Pons (tissue), 1 donor: ENCODE measurements around the gene PLXNA2.

ENCODE experiments used
- DNase-seq: peaks from one replicate; pipeline ENCODE4 v3.0.0-alpha.2; 2016; ENCODE audit warnings: low spot score

PLXNA2 gene

DNA sequence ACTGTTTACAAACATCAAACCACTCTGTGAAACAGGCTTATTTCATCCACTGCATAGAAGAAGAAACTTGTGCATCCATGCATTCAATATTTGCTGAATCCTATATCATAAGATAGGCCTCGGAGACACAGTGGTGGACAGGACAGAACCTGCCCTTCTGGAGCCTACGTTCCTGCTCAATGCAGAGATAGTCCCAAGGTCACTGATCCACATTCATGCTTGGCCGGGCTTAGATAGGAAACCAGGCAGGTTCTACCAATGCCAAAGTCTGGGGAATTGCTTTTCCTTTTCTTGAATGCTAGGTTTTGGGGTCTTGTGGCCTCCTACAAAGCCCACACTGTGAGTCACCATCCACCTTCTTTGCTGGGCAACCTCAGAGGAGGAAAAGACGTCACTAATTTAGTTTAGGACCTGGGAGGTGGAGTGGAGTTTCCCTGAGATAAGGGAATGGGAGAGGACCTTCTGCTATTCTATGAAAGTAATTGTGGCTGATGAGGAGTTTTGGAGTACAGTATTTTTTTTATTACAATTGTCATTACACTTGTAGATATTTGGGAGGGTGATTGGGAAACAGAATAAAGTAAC is 233.6 kb downstream of the PLXNA2 start:
- DNase-seq, result no peak

DNA sequence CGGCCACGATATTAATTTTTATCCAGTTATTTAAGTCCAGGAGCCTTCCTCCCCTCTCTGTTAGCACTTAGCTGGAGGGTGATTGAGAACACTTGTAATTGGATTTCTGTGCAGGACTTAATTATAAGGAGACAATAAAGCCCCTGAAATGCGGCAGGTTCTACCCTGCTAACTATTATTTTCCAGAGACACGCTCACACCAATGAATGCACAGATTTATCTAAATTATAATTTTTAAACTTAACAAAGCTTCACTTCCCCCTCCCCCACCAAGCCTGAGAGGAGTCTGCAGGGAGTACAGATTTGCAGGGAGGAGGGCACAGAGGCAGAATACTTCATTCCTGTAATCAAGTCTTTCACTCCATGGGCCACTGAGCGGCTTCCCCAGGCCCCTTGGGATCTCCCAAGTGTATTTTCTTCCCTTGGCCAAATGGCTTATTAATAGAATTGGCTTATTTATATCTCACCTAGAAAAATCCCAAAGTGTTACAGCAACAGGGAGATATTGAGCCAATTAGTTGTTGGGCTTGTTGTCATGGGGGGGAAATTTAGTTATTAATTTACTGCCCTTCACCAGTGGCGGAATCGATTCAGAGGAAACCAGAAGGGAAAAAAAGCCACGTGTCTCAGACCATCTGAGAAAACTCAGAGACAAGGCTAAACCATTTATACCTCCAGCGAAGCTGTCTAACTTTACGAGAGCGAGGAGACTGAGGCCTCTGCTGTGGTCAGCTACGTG is 234.3 kb downstream of the PLXNA2 start:
- DNase-seq, result no peak

DNA sequence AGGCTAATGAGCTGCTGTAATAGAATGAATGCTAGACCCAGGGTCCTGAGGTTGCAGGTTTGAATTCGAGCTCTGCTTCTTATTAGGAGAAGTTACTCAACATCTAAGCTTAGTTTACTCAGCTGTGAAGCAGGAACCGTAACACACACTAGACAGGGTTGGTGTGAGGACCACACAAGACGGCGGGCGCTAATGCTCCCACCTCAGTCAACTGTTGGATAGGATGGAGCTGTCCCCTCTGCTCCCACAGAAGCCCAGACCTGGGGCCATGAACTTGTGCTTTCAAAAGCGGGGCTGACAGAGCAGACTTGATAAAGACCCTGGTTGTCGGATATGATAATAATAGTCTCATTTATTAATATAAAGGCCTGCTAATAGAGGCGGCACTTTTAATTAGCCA is 234.9 kb downstream of the PLXNA2 start:
- DNase-seq, result no peak

DNA sequence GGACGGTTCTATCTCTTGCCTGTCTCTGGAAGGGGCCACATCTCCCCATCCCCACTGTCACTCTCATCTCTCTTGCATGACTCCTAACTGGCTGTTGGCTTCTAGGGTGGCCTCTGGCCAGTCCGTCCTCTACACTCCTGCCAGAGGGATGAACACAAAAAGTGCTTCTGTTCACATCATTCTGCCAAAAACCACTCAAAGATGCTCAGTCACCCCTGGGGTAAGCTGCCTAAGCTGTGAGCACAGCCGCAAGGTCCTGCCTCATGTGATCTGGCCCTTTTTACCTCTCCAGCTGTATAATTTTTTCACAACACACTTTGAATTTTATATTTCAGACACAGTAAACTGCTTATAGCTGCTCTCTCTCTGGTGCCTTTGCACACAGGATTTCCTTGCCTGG is 235.7 kb downstream of the PLXNA2 start:
- DNase-seq, result no peak

DNA sequence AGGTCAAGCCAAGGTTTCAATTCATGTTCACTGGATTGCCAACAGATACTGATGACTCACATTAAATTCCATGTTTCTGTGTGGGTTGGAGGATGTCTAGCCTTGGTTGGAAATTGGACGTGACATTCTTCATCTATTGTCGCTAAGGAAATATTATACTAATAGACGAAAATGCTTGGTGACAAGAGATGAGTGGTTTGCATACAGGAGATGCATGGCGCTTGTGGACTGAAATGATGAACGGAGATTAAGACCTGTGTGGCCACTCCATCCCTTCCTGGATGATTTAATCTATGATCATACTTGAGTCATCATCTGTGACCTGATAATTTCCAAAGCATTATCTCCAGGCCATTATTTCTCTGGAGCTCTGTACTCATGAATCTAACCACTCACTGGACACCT is 236.2 kb downstream of the PLXNA2 start:
- DNase-seq, result no peak

DNA sequence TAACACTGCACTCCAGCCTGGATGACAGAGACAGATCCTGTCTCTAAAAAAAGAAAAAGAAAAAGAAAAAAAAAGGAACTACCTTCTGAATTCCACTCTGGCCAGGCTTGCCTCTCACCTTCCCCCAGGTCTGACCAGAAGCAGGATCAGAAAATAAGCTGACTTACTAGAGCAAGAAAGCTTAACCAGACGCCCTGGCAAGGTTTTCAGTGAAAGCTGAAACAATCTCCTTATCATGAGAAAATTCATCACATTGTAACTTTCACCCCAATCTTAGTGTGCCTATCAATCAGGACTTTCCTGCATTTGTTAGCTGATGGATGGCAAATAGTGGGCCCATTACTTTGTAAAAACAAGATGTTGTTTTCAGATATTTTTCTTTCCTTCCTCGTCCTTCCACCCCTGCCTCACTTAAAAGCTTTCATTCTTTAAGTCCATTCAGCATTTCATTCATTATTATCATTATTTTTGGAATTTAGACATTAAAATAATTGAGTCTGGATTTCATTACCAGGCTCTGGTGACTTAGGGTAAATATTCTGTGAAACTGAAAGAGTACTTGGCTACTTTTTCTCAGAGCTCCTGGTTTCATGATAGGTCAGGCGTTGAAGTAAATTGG is 236.8 kb downstream of the PLXNA2 start:
- no peak for DNase-seq

DNA sequence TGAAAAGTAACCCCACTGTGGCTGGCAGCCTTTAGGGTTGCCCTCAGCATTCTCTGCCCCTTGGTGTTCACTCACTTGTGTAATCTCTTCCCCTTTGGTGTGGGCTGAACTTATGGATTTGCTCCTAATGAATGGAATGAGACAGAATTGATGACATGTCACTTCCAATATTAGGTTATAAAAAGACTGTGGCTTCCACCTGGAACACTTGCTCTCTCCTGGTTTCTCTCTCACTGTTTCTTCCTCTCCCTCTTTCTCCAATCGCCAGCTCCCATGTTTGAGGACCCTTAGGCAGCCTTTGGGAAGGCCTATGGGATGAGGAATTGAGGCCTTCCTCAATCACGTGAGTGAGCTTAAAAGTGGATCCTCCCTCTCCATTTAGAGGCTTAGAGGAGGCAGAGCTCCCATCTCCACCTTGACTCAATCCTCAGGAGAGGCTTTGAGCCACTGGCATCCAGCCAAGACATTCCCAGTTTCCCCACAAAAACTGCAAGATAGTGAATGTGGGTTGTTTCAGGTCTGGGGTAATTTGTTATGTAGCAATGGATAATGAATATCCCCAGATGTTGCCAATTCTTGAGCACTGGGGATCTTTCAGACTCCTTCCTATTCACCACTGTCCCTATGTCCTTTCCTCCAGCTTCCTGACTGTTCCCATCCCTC is 237.8 kb downstream of the PLXNA2 start:
- DNase-seq, result no peak

DNA sequence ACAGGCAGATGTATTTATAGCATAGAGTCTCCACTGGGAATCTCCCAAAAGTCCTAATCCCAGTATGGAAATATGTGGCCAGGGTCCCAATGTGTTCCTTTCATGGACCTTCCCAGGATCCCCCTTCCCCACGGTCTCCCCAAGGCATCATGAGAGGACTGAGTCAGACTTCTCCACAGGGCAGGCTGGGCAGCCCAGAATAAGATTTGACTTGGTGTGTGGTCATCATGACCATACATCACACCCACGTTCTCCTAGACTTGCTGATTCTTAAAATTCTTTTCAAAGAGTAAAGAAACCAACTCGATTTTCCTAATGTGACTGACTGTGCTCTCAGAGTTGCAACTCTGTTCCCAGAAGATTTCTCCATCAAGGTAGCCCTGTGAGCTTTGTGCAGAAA is 239.3 kb downstream of the PLXNA2 start:
- no peak for DNase-seq

DNA sequence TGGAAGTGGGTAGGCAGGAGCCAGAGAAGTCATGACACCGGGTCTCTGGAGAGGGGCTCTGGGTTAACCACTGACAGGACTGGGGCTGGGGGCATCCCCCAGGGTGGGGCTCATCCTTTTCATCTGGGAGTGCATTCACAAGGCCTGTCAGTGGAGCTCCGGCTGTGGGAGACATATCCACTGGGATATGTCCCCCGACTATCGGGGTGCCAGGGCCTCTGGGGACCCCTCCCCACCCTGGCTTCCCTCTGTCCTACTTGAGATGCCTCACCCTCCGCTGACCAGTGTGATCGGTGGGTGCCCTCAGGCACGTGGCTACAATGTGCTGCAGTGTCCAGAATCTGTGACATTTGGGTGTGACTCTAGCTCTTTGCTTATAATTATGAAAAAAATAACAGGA is 240.9 kb downstream of the PLXNA2 start:
- DNase-seq, result no peak

DNA sequence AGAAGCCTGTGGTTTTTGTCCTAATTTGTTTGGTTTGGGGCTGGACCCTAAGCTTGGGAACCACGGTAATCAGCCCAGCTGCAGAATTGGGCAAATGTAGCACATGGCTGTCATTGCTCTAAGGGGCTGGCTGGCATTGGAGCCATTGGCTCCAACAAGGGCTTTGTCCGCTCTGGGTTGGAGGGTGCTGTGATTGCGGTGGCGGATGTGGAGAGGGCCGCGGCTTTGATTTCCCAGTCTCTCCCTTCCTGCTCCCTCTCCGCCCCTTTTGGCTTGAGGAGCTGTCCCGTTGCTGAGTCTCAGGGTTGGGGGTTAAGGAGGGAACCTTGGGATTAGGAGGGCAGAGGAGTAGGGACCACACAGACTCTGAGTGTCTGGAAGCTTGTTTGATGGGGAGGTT is 241.5 kb downstream of the PLXNA2 start:
- no peak for DNase-seq

DNA sequence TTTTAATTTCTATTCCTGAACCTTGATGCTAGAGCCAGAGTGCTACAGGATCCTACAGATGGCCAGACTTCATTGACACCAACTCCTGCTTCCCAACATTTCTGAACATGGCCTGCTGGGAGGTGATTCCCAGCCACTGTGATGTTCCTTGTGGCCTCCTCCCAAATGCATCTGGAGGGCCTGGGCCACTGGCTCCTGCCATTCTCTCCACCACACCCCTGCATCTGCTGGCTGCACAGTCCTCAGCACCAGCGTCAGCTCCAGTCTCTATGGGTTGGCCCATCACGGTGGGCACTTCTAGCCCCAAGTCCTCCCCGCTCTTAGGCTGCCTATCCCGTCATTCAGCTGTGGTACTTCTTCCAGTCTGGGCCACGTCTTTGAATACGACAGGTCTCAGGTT is 242.1 kb downstream of the PLXNA2 start:
- no peak for DNase-seq

DNA sequence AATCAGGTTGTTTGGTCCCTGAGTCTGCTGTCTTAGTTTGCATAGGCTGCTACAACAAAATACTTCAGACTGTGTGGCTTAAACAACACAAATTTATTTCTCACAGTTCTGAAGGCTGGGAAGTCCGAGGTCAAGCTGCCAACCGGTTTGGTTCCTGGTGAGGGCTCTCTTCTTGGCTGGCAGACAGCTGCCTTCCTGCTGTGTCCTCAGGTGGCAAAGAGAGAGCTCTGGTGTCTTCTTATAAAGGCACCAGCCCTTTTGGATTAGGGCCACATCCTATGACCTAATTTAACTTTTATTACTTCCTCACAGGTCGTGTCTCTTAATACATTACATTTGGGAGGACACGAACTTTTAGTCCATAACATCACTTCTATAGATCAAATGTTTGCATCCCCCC is 243.7 kb downstream of the PLXNA2 start:
- no peak for DNase-seq

DNA sequence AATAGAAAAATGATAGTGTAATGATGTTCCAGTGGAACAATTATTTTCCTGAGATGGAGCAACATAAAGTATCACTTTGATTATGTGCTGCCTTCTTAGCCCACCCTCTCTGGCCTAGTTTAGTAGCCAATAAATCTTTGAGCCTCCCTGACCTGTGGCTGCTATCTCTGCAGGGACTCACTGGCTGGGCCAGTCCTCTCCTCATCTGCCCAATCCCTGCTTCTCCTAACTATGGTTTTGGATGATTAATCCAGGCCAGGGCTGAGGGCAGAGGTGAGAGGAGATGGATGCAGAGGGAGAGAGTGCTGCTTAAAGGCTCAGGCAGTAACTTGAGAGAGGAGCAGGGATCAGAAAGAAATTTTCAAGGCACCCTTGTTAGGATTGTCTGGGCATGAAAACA is 244.2 kb downstream of the PLXNA2 start:
- DNase-seq, result no peak

DNA sequence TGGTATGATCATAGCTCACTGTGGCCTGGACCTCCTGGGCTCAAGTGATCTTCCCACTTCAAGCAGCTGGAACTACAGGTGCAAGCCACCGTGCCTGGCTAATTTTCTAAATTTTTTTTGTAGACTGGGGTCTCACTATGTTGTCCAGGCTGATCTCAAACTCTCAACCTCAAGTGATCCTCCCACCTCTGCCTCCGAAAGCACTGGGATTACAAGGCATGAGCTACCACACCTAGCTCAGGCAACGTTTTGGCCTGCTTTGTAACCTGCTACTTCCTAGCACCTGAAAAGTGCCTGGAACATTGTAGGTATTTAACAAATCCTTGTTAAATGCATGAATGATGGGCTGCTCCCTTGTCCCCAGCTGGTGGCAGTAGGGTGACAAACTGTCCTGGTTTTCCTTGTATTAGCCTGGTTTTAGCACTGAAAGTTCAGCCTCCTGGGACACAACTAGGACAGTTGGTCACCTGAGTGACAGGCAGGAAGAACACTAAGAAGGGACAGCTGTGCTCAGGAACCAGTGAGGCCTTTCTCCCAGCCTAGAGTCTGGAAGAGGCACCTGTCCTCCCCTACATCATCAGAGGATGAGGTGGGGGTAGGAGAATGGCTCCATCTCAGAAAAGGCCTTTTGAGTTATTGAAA is 244.8 kb downstream of the PLXNA2 start:
- no peak for DNase-seq

DNA sequence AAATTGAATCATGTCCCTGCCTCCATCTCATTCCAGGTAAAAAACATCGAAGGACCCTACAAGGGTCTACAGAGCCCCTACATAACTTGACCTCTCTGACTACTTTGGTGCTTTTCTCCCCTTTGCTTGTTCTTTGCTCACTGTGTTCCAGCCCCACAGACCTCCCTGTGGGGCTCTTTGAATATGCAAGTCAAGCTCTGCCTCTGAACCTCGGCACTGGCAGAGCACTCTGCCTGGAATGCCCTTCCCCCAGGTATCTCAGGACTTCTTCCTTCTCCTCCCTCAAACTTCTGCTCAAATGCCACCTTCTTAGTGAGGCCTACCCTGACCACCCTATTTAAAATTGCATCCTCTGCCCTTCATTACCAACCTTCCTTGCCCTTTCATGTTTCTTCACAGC is 245.5 kb downstream of the PLXNA2 start:
- DNase-seq, result no peak

DNA sequence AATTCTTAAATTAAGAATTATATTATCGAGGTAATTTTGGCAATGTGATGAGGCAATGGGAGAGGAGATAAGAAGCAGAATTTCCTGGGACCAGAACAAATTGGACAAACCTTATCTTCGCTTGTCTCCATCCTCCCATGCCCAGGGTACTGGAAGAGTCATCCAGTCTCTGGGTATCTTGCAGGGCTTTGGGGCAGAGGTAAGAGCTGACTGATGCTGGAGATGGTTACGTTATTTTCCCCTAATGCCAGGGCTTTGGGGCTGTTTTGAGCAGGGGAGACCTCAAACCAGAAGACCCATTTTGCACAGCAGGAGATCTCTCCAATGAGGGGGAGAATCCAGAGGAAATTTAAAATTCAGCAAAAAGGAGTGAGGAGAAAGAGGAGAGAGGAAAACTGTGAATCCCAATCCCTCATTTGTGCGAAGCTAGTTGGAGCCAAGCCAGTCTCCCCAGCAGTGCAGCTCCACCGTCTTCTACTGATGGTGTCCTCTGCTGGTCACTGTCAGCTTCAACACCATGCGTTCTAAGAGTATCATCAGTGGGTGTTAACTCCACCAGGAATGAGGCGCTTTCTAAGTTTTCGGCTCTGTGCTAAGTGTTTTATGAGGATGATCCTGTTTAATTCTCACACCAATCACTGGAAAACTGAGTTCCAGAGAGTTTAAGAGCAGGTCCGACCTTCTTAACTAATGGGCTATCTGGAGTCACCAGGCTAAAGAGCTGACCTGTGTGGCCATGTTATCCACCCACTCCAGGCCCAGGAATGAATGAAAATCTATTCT is 246.5 kb downstream of the PLXNA2 start:
- peak; percentile 53 for DNase-seq

DNA sequence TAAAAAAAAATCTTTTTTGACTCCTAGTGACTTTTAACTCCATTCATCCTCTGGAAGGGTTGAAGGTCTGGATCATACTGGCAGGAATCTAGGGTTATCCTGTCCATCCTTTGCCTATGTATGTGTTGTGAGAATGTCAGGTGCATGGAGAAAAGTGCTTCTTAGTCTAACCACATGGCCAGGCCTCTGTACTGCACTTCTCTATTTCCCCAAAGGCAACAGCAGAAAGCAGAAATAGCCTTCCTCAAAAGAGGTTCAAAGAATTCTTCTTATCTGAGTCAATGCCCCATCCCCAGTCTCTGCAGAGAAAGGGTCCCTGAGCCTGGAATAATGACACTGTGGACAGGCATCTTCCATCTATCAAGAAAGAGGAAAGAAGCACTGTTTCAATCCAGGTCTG is 247.5 kb downstream of the PLXNA2 start:
- no peak for DNase-seq

DNA sequence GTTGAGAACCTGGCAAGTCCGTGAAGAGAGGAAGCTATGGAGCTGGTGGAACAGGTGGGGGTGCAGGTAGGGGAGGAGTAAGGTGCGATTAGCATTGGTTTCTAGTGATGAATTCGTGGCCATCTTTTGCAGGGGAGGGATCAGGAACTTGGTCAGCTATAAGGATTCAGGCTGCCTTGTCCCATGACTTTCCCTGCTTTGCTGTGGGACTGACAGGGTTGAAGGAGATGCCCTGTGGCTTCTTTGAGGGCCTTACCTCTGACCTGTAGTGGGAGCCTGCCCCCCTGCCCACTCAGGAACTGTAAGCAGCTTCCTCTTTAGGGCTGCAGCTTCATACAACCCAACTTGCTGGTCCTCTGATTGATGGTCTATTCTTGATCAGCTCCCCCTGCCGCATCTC is 248.6 kb downstream of the PLXNA2 start:
- no peak for DNase-seq

DNA sequence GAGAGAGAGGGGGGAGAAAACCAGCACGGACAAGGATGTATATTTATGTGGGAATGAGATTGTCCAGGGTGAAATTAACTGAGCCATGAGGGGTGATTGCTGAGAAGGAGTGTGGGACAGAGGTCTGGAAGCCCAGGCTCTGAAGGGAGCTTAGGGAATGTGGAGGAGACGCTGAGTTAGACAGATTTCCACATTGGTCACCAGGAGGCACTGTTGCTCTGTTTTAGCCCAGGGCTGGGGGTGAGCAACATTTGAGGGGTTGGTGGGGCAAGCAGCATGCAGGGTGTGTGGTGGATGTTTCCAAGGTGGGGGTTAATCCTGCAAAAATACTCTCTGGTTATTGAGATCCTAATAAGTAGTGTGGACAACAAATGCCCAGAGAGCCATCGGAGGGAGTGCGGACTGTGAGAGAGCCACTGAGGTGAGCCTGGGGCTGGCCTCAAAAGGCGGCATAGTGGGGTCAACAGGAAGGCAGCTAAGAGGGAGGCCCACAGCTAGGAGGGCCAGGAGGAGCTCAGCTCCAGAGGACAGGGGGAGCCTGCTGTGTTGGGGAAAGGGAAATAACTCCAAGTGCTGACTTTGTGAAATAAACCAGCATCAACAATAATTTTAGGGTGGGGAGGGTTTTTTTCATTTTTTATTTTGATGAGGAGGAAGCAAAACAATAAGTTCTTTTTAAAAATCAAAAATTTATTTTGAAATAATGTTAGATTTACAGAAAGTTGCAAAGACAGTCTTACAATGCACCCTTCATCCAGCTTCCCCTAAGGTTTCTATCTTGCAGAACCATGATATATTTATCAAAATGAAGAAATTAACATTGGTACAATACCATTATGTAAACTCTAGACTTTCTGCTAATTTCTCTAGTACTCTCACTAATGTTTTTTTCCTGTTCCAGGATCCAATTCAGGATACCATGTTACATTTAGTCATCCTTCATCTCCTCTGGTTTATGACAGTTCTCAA is 250.4 kb downstream of the PLXNA2 start:
- no peak for DNase-seq

DNA sequence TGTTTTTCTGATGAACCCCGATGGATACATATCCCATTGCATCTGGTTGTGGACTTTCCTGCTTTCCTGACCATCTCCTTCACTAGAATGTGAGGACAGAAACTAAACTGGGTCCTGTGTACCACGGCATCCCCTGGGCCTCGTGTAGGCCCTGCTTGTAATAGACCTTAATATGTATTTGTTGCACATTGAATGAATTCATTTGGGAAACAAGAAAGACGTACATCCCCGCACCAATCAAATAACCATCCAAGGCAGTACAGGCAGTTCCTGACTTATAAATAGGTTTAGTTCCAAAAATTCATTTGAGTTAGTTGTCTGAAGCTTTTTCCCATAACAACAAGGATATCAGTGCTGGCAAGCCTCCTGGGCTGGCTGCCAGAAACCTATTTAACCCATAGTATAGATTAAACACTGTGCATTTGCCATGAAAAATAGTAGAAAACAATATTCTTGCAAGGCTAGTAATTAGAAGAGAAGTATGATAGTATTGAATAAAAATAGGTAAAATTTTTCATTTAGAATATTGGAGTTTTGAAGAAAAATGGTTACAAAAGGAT is 251.4 kb downstream of the PLXNA2 start:
- no peak for DNase-seq
